ENCODE measurements around the gene THADA.

The THADA gene

GRCh38 chr2:43435746-43436145, 160.1 kb downstream of the THADA start:
- H3K4me3 Mint-ChIP-seq = no peak overlapping the region
- H3K27ac Mint-ChIP-seq = no peak overlapping the region
- DNase-seq = no peak
- peaks cover 16% of the 10 kb centered on the region for H3K9me3 Mint-ChIP-seq
- H3K4me1 Mint-ChIP-seq = no peaks in the 10 kb centered on the region
- H3K27me3 Mint-ChIP-seq (ENCODE audit: low read depth, poor library complexity) = no peaks in the 10 kb centered on the region
- peaks cover 23% of the 10 kb centered on the region for H3K36me3 Mint-ChIP-seq (ENCODE audit: low read depth)
- no peak for TF ChIP-seq CTCF (IDR thresholded peaks at IDR 0.05)

- DNase-seq = no peak
- Mint-ChIP-seq H3K36me3 (ENCODE audit: low read depth) (peaks cover 32% of the 10 kb centered on the region), H3K4me3 (no peak overlapping the region), H3K9me3 (peaks cover 16% of the 10 kb centered on the region), H3K4me1 (peaks cover 13% of the 10 kb centered on the region), H3K27ac (no peak overlapping the region), H3K27me3 (ENCODE audit: low read depth, poor library complexity) (no peaks in the 10 kb centered on the region)
- TF ChIP-seq CTCF (IDR thresholded peaks at IDR 0.05) = no peak
These were observed 165.3 kb downstream of the THADA start for GRCh38 chr2:43430489-43430888.

GRCh38 chr2:43429369-43429768, 166.5 kb downstream of the THADA start:
- Mint-ChIP-seq H3K27ac (no peak overlapping the region), H3K9me3 (peaks cover 16% of the 10 kb centered on the region), H3K27me3 (ENCODE audit: low read depth, poor library complexity) (no peaks in the 10 kb centered on the region), H3K4me1 (peaks cover 23% of the 10 kb centered on the region), H3K4me3 (no peak overlapping the region), H3K36me3 (ENCODE audit: low read depth) (peaks cover 32% of the 10 kb centered on the region)
- DNase-seq = no peak
- TF ChIP-seq CTCF (IDR thresholded peaks at IDR 0.05) = no peak

- Mint-ChIP-seq H3K4me3 (no peak overlapping the region), H3K36me3 (ENCODE audit: low read depth) (peaks cover 22% of the 10 kb centered on the region), H3K4me1 (peaks cover 27% of the 10 kb centered on the region), H3K27me3 (ENCODE audit: low read depth, poor library complexity) (no peaks in the 10 kb centered on the region), H3K9me3 (peaks cover 5% of the 10 kb centered on the region), H3K27ac (peak overlapping the region; percentile 90)
- no peak for DNase-seq
- TF ChIP-seq CTCF (IDR thresholded peaks at IDR 0.05) = no peak
These were observed 168.8 kb downstream of the THADA start for GRCh38 chr2:43427032-43427424.

GRCh38 chr2:43426305-43427031, 169.4 kb downstream of the THADA start:
- no peak for TF ChIP-seq CTCF (IDR thresholded peaks at IDR 0.05)

GRCh38 chr2:43425659-43426058, 170.2 kb downstream of the THADA start:
- Mint-ChIP-seq H3K9me3 (no peaks in the 10 kb centered on the region), H3K4me1 (peaks cover 27% of the 10 kb centered on the region), H3K4me3 (no peak overlapping the region), H3K27me3 (ENCODE audit: low read depth, poor library complexity) (no peaks in the 10 kb centered on the region), H3K36me3 (ENCODE audit: low read depth) (peaks cover 17% of the 10 kb centered on the region), H3K27ac (no peak overlapping the region)
- DNase-seq = no peak
- TF ChIP-seq CTCF (IDR thresholded peaks at IDR 0.05) = no peak

More at GRCh38 chr2:43426305-43427031, 169.4 kb downstream of the THADA start:
- peaks cover 27% of the 10 kb centered on the region for H3K4me1 Mint-ChIP-seq
- peaks cover 5% of the 10 kb centered on the region for H3K9me3 Mint-ChIP-seq
- no peaks in the 10 kb centered on the region for H3K27me3 Mint-ChIP-seq (ENCODE audit: low read depth, poor library complexity)
- peaks cover 22% of the 10 kb centered on the region for H3K36me3 Mint-ChIP-seq (ENCODE audit: low read depth)
- H3K27ac Mint-ChIP-seq = peak overlapping the region; percentile 84
- H3K4me3 Mint-ChIP-seq = no peak overlapping the region
- DNase-seq = no peak
